HG03280 (cell line): ENCODE data around the gene HDAC9.
A peak's percentile ranks its signal among the peaks of the same experiment; 100 is the strongest.

Experiments
- ATAC-seq: cut with Tn5 transposase; IDR thresholded peaks from one replicate; pipeline ENCODE4 v1.9.1; 2021; ENCODE audit warnings: mild to moderate bottlenecking, moderate library complexity; ENCODE audit not compliant: unreplicated experiment

The HDAC9 gene

GRCh38 chr7:18521945-18522566 lies 26.5 kb downstream of the HDAC9 start:
- peak; percentile 55 for ATAC-seq

DNA sequence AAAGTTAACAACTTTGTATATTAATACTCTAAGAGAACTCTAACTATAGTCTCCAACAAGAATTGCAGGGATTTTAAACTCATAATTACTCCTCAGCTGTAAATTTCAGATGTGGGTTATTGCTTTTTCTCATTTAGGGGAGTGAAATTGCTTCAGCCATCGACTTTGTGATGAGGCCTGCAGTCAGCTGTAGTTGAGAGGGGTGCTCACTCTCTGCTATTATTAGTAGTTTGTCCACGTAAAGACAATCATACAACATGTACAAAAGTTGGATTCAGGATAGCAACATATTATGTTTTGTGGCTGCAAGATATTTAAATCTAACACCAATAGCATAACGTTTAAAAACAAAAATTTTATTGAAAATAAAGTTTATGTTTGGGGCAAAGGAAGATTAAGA lies 28.7 kb downstream of the HDAC9 start:
- no peak for ATAC-seq

DNA sequence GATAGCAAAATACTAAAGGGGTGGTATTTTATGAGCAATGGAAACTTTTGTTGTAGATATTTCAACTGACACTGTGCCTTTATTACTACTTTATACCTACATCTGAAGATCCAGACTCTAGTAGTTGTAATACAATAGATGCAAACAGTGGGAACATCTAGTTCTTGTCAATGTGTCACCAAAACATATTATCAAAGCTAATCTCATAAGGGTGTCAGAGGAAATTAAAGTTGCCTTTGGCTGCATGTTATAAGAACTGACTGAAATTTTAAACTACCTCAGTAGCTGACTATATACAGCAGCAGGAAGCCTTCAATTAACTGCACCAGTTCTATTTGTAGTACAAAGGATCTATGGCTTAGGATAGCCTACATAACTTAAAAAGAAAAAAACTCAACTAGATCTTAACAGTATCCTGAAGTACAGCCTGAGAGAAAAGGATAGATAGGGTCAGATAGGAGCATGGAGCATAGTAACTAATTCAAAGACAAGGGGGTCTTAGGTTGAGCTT lies 30.9 kb downstream of the HDAC9 start:
- ATAC-seq: no peak

DNA sequence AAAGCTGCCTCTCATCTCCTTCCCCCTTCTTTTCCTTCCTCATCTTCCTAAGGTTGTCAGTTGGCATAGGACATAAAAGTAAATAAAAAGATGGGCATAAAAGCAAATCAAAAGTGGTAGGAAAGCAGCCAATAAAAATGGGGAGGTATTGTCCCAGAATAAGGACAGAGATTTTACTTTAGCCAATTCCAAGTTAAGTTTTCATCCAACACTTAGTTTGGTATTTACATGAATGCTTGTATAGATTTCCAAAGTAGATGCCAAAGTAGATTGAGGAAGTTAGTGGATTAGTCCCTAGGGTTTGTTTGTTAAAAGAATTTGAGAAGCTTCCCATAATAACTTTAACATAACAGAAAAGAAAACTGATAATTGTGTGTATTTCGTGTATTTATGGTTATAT lies 33.7 kb downstream of the HDAC9 start:
- ATAC-seq: no peak

DNA sequence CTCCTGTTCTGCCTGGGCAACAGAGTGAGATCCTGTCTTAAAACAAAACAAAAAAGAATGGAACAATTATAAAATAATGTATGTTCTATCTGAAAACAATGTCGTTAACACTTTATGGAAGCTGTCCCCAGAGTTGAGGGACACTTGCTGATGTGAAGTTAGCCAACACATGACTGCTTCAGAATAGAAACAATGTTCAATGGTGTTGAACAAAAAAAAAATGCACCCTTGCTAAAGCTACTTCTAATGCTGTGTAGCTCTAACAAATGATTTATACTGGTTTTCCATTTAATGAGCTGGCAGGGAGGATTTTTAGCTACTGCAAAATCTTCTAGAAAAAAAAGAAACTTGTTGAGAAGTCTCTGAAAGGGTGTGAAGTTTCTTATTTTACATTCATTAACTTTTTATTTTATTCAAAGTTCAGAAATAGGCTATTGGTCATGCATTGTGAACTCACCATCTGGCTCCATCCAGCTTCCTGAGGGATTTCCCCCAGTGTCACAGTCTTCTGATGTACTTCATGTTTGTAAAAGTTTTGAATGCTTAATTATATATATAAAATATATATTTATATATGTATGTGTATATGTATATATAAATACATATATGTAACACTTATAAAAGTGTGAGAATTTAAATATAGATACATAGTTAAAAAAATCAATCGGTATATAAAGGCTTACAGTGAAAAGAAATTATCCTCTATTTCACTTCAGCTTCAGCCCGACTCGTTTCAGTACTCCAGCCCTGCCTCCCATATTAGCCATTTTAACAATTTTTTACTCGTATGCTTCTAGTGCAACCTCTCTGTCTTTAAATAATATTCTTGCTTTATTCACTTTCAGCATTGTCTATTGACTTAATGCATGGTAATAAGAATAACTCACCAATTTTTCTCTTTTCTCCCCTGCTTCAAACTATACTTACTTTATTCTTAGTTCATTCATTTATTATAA lies 35.0 kb downstream of the HDAC9 start:
- ATAC-seq: peak; percentile 60

DNA sequence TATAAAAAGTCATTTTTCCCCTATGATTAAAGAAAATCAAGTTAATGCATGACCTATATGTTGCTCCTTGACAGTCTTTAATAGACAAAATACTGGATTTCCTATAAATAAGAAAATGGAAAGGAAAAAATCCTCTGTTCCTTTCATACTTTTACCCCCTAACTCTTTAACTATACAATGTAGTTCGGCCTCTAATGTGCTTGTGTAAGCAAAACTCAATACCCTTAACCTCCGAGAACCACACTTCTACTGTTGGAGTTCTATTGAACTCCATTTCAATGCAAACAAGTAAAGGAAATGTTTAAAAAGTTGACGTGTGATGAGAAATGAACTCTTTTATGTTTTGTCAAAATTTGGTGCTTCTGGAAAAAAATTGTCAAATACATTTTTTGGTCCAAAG lies 36.0 kb downstream of the HDAC9 start:
- no peak for ATAC-seq

DNA sequence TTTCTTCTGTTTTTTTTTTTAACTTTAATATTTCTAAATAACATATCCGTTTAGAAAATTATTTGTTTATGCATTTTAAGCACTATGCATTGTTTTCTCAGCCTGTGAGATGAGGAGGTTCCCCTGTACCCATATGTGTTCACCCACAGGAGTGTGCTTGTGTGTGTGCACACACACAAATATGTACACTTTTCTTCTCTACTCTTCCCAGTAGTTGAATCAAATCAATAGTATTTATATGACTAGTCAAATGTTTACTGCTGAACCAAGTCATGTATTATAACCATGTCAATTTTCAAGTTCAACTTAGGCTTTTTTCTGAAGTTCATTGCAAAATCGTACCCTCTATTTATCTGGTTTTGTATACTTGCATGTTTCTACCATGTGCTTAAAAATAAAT lies 37.3 kb downstream of the HDAC9 start:
- no peak for ATAC-seq

DNA sequence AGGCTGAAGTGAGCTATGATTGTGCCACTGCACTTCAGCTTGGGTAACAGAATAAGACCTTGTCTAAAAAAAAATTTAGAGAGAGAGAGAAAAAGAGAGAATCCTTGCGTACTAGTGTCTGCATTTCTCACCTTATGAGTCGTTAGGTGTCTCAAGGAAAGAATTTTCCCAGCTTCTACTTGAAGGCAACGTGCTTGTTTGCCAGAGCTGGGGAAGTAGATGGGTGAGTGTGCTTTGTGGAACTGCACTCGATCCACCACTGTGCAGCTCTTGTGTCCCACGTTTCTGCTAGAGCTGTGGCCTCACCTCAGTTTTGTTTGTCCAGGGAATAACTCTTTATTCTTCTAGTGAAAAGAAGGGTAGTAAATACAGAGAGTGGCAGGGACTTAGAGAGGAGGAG lies 38.9 kb downstream of the HDAC9 start:
- no peak for ATAC-seq

DNA sequence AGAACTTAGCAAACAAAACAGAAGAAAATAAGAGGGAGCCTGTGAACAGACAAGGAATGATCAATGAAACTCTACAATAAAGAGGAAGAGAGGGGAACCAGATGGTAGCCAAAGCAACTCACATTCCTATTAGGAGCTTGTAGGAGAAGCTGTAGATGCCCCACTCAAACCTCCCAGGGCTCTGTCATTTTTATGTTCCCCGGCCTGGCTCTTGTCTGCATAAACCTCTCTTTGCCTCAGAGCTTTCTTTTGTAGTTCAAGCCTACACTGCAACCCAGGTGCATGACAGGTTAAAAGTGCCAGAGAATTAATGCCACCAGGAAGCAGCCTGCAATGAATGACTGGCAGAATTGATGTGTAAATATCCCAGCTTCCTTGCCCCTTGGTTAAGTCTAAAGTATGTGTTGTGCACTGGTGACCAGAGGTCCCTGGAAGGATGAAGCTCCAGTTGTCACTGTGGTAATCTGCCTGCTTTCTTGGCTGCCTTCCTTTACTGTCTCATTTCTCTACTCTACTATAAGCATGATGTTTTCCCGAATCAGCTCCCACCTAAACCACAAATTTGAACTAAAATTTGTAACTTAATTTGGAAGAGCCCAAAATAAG lies 40.4 kb downstream of the HDAC9 start:
- no peak for ATAC-seq

- no peak for ATAC-seq
Observed at GRCh38 chr7:18536486-18536885, 40.9 kb downstream of the HDAC9 start.

DNA sequence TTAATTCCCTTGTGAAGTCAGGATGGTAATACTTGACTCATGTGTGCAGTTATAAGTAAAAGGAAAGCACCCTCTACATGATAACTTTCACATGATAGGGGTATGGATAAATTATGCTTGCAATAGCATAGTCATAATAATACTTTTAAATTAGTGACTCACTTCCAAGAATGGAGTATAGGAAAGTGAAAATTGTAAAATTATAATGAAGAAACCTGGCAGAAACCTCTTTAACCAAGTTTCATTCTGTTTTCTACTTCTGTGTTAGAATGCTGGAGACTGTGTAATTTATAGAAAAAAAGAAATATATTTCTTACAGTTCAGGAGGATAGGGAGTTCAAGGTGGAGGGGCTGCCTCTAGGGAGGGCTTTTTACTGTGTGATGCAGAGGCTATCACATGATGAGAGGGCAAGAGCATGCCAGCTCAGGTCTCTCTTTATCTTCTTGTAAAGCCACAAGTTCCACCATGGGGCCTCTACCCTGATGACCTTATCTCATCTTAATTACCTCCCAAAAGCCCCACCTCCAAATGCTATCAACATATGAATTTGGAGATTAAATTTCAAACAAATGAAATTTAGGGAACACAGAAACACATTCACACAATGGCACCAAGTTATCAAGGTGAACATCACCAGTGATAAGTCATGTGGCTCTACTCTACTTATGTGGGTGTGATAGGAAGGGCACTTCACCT lies 43.2 kb downstream of the HDAC9 start:
- peak; percentile 67 for ATAC-seq

GRCh38 chr7:18540396-18540795 lies 44.8 kb downstream of the HDAC9 start:
- ATAC-seq: no peak

DNA sequence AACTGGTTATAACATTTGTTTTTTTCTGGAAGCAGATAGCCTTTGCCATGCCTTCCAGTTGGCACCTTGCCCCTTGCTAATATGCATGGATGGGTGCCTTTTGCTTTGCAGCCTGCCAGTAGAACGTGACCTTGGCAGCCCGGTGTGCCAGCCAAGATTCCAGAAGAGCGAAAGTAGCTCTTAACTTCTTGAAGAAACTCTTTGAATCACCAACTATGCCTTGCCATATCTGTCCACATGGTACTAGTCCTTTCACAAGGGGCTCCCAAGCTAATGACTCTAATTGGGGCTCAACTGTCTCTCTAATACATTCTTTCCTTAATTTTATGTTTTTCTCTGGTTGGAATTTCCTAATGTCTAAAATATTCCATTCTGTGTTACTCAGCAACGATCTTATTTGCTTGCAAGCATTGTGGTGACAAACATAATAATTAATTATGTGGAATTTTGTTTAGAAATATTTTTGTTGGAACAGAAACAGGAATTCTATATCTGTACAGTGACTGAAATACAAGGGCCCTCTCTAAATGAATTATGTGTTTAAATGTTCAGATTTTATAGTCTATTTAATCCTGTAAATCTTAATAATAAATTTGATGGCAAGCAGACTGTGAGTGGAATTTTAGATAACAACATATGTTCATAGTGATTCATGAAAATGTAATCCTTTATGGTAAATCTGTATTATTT lies 45.8 kb downstream of the HDAC9 start:
- ATAC-seq: no peak

- no peak for ATAC-seq
Observed at GRCh38 chr7:18541871-18542212, 46.3 kb downstream of the HDAC9 start.

- ATAC-seq: no peak
Observed at GRCh38 chr7:18546576-18546975, 51.0 kb downstream of the HDAC9 start.

DNA sequence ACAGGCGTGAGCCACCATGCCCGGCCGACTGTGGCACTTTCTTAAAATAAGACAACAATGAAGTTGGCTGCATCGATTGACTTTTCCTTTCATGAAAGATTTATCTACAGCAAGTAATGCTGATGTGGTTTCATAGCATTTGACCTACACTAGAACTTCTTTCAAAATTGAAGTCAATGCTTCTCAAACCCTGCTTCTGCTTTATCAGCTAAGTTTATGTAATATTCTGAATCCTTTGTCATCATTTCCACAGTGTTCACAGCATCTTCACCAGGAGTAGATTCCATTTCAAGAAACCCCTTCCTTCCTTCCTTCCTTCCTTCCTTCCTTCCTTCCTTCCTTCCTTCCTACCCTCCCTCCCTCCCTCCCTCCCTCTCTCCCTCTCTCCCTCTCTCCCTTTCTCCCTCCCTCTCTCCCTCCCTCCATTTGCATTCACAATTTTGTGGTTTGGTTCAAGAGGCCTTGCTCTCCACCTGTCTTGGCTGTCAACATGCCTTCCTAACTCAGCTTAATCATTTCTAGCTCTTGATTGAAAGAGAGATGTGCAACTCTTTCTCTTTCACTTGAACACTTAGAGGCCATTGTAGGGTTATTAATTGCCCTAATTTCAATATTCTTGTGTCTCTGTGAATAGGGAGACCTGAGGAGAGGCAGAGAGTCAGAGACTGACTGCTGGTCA lies 52.1 kb downstream of the HDAC9 start:
- ATAC-seq: no peak

- ATAC-seq: no peak
Observed at GRCh38 chr7:18548534-18548933, 53.0 kb downstream of the HDAC9 start.

GRCh38 chr7:18550574-18550973 lies 55.0 kb downstream of the HDAC9 start:
- no peak for ATAC-seq

GRCh38 chr7:18552316-18552916 lies 56.9 kb downstream of the HDAC9 start:
- no peak for ATAC-seq
